HS-27A (cell line): Measurements from ENCODE around the gene ARHGEF10L.

Experiments
- DNase-seq: peaks from one replicate; pipeline ENCODE4 v3.0.0-alpha.2; 2012; ENCODE audit warnings: low read depth, missing footprints

Gene ARHGEF10L

DNA sequence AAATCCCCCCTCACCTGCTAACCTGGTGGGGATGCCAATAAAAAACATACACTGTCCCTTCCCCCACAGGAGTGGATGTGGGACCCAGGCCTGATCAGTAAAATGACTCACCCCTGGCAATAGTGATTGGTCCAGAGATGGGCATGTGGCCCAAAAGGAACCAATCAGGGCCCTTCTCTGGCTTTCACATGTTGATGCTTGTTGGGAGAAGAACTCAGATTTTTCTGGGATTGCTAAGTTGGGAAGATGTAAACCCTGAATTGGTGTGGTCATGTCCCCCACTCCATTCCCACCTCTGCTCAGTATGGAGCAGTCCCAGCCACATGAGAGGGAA is 172.0 kb downstream of the ARHGEF10L start:
- DNase-seq = no peak

DNA sequence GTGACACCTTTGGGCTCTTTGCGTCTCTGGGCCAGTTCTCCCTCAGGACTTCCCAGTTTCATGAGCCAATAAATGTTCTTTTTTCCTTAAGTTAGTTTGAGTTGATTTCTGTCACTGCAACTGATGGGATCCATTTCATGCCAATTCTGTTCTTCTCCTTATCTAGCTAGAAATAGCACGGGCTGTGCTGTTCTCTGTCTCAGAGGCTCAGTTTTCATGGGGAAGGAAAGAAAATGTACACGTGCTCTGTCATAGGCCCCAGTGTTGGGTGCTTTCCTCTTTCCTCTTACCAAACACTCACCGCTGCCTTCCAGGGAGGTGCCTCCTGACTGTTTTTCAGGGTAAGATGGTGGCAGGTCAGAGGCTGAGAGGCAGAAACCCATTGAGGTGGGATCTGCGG is 172.4 kb downstream of the ARHGEF10L start:
- no peak for DNase-seq

DNA sequence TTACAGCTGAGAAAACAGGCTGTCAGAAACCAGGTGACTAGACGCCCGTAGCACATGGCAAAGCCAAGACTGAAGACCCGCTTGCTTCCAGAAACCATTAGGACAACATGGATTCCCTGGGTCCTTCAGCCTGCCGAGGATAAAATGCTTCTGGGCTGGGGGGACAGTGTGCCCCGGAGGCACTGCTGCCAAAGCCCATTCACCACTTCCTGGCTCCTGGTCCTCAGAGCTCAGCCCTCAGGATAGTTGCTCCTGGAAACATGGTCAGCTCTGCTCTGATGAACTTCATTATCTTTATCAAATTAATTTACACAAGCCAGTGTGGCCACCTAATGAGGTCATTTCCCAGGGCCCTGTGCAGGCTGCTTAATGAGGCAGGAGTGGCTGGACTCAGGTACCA is 174.5 kb downstream of the ARHGEF10L start:
- DNase-seq = no peak

DNA sequence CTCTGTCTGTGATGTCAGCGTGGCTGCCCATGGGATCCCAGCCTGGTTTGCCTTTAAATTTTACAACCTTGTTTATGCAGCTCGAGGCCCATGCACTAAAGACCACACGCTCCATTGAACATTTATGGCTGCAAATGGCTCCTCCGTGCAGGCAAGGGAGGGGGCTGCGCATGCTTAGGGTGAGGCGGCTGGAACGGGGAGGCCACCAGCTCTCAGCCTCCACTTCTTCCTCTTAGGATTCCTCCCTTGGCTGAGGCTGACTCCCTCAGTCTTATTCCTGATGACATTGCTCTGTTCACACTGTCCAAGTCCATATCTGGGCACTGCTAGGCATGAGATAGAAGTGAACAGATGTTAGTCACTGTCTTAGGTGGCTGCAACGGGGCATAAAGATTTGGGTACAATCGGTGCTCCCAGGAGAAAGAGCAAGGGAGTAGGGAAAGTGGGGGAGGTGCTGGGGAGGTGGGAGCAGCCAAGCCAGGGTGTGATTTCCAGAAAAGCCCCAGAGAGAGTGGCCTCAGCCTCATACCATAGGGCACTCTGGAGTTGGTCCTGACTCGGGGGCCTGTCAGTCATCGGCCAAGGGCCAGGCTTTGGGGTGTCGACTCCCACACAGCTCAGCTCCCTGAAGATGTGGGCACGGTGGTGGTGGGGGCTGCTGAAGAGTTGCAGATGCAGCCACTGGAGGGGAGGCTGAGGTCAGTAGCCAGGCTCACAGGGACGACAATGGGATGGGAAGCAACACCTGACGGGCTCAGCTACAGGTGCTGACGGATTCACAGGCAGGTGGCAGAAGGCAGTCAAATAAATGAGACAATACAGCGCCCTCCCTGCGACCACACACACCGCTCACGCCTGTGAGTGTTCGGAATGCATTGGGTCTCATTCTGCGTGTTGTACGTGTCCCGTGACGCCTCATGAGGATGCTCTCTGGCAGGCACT is 178.4 kb downstream of the ARHGEF10L start:
- no peak for DNase-seq

DNA sequence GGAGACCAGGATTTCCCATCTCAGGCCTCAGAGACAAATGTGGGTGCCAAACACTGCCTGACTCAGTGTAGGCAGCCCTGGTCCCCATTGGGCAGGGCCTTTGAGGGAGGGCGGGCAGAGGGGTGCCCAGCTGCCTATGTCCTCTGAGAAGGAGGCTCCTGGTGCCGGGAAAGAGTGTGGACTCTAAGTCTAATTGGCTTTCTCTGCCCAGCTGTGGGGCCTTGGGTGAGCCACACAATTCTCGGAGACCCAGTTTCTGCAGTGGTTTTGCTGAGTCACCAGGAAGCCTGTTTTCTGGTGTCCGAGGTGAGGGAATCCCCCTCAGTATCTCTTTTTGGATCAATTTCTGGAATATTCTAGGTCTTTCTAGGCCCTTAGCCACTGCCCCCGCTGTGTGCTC is 180.4 kb downstream of the ARHGEF10L start:
- DNase-seq = no peak

DNA sequence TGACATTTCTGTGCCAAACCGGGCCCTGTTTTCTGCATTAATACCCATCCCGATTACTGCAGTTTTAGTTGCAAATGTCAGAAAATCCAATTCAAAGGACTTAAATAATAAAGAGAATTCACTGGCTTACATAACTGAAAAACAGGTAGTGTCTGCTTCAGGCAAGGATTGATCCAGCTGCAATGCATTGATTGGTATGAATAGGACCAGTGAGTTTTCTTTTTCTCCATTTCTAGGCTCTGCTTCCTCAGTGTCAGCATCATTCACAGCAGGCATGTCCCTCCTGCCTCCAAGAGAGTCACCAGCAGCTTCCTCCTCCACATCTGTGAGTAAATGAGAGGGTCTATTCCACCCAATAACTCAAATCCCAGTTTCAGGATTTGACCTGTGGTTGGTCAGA is 181.9 kb downstream of the ARHGEF10L start:
- DNase-seq = no peak

DNA sequence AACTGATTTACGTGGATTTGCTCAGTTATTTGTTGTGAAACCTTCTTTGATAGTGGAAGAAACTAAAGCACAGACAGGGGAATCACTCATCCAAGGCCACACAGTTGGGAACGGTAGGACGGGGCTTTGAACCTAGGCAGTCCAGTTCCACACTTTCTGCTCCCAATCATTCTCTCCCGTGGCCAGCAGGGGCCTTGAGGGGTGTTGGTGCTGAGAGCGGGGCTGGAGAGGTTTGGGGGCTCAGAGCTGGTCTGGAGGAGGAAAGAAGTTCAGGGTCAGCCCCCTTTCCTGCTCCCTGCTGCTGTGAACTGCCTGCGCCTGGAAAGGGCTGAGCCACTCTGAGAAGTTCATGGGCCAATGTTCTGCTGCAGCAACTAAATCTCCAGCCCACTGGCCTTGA is 184.2 kb downstream of the ARHGEF10L start:
- no peak for DNase-seq

DNA sequence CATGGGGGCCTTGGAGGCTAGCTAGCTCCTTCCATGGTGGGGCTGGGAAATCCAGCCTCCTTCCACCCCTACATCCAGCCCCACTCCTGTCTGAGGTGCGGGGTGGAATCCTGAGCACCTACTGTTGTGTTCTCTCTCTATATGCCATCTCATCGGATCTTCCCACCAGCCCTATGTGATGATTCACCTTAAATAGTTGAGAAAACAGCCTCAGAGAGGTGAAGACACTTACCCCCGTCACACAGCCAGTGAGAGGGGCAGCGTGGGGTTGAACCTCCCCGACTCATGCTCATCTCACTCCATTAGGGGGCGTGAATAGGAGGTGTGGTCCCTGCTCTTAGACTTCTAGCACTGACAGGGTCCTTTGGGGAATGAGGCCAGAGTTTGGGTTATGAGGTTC is 184.7 kb downstream of the ARHGEF10L start:
- DNase-seq = no peak

DNA sequence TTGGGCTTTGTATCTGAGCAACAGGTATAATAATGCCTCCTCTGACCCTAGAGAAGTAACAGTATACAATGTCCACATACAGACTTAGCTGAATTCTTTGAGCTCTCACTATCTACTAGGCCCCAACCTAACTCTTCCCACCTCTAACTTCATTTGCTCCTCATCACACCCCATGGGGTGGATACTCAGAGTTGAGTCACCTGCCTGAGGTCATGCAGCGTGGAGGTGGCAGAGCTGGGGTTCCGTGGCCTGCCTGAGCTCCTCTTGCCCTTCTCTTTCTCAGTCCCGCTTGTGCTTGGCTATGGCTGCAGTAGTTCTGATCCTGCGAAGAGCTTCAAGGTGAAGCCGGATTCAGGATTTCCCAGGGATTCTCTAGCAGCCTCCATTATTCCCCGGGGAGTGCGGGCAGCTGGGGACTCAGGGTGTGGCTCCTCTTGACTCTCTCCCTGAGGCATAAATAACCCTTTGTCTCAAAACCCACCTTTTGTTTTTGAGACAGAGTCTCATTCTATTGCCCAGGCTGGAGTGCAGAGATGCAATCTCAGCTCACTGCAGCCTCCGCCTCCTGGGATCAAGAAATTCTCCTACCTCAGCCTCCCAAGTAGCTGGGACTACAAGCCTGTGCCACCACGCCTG is 185.7 kb downstream of the ARHGEF10L start:
- DNase-seq = no peak

DNA sequence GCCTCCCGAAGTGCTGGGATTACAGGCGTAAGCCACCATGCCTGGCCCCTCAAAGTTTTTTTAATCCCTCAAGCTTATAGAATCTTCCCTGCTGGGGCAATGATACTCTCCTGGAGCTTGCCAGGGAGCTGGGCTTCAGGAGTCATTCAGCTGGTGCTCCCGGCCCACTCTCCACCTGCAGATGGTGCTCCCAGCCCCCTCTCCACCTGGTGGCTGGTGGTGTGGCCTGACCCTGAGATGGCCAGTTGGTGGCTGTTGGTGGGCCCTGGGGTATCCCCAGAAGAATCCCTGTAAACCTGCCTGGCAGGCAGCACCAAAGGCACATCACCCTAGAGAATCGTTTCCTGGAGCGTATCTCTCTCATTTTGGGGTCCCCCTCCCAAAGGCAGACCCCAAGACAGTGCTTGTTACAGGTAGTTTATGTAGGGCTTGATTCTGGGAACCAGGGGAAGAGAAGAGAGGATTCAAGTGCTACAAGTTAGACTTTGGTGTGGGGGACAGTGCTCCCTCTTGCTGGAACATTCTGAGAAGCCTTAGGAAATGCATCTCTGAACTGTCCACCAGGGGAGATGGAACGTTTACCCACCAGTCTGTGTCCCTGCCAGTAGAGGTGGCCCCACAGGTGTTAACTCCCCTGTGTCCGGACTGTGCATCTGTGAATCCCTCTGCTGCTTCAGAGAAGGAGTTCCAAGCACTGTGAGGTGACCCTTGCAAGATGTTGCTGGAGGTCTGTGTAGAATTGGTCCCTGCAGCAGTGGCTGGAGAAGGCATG is 186.5 kb downstream of the ARHGEF10L start:
- DNase-seq = no peak

DNA sequence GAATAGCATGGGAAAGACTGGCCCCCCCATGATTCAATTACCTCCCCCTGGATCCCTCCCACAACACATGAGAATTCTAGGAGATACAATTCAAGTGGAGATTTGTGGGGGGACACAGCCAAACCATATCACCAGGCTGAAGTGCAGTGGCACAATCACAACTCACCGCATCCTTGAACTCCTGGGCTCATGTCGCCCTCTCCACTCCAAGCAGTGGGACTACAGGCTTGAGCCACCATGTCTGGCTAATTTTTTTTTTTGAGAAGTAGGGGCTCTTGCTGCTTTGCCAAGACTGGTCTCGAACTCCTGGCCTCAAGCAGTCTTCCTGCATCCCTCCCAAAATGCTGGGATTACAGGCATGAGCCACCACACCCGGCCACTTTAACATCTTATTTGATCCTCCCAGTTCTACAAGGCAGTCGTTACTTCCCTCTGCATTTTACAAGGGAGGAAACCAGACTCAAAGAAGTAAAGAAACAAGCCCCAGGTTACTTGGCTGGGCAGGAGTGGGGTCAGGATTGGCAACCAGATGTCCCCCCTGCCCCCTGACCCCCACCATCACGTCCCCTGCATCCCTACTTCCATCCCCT is 188.7 kb downstream of the ARHGEF10L start:
- no peak for DNase-seq

DNA sequence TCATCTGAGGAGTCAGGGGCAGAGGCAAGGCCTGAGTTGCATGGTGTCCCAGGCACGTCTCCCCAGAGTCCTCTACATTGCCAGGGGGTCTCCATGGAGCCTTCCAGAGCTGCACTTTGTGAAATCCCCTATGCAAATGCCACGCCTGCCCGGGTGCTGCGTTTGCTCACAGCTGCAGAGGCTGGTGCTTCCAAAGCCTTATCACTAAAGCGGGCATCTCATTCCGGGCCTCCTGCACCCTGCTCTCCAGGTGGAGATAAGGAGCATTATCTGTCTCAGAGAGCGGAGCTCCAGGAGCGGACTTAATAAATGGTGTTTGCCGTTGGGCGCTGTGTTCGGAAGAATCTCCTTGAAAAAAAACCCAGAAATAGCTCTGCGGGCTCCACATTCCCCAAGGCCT is 189.8 kb downstream of the ARHGEF10L start:
- no peak for DNase-seq

DNA sequence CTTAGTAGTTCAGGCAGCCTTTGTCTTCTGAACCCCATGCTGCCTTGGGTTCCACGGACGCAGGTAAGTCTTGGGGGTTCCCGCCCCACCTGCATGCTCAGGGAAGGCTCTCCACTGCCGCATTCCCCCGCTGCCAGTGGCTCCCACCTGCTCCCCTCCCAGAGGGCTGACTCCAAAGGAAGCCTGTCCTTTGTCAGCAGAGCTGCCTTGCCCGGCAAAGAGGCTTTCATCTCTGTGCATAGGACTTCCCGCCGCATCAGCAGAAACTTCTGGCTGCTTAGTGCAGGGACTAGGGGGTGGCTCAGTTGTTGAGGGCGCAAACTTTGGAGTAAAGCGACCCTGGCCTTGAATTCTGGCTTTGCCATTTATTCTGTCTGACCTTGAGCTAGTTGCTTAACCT is 190.4 kb downstream of the ARHGEF10L start:
- no peak for DNase-seq

DNA sequence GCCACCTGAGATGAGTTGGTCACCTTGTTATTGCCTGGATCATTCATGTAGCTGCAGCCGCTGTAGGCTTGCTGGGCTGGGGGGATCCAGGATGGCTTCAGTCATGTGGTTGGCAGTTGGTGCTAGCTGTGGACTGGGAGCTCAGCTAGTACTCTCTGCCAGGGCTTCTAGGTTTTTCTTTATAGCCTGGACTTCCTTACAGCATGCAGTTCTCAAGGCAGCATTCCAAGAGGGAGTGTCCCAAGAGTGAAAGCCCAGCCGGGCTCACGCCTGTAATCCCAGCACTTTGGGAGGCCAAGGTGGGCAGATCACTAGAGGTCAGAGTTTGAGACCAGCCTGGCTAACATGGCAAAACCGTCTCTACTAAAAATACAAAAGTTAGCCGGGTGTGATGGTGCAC is 192.0 kb downstream of the ARHGEF10L start:
- no peak for DNase-seq

DNA sequence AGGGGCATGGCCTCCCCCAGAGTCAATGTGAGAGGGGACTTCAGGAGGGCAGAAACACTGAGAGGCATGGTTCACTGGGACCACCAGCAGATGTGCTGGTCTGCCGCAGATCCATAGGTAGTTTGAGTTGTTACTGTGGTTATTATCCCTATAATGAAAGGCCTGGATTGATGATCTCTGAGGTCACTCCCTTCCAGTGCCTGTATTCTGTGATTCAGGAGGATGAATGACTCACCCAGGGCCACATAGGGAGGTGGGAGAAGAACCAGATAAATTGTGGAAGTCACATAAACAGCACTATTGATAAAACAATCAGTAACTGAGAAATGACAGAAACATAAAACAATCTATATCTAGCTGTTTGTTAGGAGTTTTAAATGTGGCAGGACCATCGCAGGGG is 193.0 kb downstream of the ARHGEF10L start:
- DNase-seq = no peak

DNA sequence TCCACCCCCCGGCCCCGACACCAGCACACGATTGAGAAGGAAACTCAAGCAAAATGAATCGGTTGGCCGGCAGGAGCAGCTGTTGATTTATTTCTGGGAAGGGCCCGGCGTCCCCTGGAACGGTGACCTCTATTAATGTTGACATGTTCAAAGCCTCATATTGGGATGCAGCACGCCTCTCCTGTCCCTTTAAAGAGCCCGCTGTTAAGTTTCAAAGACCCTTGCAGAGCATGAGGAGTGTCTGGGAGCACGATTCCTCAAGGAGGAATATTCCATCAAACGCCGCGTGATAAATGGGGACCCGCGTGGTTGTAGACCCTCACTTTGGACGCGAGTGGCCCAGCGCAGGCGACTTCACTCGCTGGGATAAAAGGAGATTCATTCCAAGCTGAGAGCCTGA is 194.2 kb downstream of the ARHGEF10L start:
- no peak for DNase-seq

DNA sequence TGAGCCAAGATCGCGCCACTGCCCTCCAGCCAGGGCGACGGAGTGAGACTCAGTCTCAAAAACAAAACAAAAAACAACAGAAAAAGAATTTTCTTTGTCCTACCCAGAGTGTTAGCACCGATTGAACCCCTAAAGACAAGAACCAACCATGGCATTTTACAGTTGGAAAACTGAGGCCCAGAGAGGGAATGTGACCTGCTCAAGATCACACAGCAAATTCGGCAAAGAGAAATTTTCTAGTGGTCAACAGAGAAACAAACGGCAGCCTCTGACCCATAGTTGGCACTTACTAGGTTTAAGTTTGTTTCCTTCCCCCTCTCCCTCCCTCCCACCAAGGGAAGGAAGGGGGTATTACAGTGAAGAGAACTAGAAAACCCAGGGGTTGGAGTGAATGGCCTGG is 195.1 kb downstream of the ARHGEF10L start:
- no peak for DNase-seq

DNA sequence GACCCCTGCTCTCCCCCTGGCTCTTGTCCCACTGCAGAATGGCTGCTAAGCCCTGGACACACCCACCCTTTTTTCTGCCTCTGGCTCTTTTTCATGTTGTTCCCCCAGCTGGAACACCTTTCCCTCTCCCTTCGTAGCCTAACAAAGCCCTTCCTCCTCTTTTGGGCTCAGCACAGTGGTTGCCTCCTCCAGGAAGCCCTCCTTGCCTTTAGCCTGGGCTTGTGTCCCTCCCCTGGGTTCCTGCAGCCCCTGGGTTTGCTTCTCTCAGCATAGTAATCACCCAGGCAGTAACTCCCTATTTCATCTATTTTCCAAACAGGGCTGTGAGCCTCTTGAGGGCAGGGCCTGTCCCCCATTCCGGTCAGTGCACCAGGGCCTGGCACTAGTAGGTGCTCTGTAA is 195.8 kb downstream of the ARHGEF10L start:
- no peak for DNase-seq

DNA sequence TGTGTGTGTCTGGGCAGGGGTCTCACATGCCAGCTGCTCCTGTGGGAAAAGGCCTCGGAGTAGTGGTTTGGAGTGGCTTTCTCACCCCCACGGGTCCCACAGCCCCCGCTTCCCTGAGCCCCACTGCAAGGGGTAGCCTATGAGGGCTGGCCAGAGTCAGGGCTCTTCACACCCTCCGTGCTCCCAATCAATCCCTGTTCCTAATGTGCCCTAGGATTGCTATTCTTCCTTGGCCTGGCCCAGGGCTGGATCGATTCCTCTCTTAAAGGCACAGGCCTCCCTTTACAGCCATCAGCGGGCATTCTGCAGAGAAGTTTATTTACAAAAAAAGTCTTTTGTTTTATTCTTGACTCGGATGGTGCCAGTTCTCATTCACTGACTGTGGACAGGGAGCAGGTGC is 196.3 kb downstream of the ARHGEF10L start:
- no peak for DNase-seq

DNA sequence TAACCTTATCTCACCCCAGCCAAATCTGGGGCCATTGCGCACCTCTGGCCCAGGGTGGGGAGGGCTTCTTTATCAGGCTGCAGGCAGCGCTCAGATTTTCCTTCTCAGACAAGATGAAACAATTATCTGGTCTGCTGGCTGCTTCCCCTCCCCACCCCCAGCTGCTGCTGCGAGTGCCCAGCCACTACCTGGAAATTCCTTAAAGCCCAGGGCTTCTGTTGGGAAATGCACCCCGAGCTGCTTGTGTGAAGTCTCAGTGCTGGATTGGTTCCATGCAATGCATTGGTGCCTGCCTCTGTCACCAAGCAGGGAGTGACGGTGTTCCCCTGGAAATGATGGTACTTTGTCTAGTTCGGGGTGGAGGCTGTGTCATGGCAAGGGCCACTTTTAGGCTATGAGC is 197.1 kb downstream of the ARHGEF10L start:
- DNase-seq = no peak

DNA sequence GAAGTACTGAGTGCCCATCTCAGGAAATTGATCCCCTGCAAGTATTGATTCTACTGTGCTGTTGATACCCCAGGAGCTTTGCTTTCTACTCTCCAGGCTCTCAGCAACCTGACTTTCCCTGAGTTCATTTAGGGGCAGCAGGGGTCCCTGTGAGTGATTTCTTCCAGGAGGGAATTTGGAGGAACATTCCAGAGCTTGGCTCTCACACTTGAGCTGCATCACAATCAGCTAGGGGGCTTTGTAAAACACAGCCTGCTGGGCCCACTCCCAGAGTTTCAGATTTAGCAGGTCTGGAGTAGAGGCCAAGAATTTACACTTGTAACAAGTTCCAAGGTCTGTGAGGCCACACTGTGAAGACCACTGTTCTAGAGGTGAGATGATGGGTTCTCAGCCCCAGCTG is 199.6 kb downstream of the ARHGEF10L start:
- DNase-seq = no peak

DNA sequence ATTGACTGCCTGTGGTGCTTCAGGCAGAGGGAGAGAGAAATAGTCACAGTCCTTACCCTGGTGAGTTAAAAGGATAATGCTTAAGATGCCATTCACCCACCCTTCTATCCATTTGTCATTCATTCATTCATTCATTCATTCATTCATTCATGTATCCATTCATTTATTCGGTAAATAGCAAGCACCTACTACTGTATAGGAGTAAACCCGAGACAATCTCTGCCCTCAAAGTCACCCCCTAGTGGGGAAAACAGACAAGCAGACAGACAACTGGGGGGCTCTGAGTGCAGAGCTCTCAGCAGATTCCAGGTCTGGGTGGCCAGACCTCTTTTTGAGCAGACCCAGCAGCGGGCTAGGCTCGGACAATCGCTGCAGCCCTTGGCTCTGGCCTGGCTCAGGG is 201.6 kb downstream of the ARHGEF10L start:
- DNase-seq = no peak

DNA sequence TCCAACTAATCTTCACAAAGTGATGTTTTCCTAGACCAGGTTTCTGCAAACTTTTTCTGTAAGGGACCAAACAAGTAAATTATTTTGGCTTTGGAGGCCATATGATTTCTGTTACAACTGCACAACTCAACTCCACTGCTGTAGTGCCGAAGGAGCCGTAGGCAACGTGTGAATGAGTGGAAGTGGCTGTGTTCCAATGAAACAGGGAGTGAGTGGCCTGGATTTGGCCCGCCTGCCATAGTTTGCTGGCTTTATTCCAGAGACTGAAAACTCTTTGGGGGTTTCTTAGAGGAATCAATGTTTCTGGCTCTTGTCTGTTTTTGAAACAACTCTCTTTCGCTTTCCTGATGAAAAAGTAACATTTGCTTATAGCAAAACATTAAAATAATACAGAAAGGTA is 203.1 kb downstream of the ARHGEF10L start:
- DNase-seq = no peak
